ENCODE data around the gene RDH8. TPM values are rescaled to one million over a fixed set of nuclear protein-coding genes. Genes with fewer than 3 reads are reported as not detected.

Gene RDH8
- total and polyA plus RNA-seq, 2 of the 8 experiments (the other 6 are each of a cell fraction or from before 2014, with no cell fraction given): 0.38 TPM; not detected in 1

GRCh38 chr19:10008184-10008765 is 5.0 kb upstream of the RDH8 start (continued):
- no peak for TF ChIP-seq CTCF (IDR thresholded peaks at IDR 0.05; ENCODE audit: control extremely low read depth in 1 of 3, insufficient read depth in 1 of 3, low read depth in 1 of 3, low read length in 3 of 3)
- no peak for TF ChIP-seq E2F6 (IDR thresholded peaks at IDR 0.05)
- TF ChIP-seq BCL11A (IDR thresholded peaks at IDR 0.05; ENCODE audit: low read depth in 2 of 2, low read length in 2 of 2): no peak
- no peak for TF ChIP-seq POLR2A (IDR thresholded peaks at IDR 0.05; ENCODE audit: control extremely low read depth in 1 of 2, low read depth in 2 of 2, low read length in 2 of 2)
- TF ChIP-seq SUZ12 (IDR thresholded peaks at IDR 0.05; ENCODE audit: low read length): no peak
- no peak for TF ChIP-seq CBX8 (IDR thresholded peaks at IDR 0.05; ENCODE audit: borderline replicate concordance, low read depth, low read length)
- TF ChIP-seq TAF7 (optimal IDR thresholded peaks at IDR 0.05; ENCODE audit: borderline replicate concordance, low read depth, low read length): no peak
- no peak for TF ChIP-seq POU5F1 (IDR thresholded peaks at IDR 0.05; ENCODE audit: low read depth, low read length)
- TF ChIP-seq NANOG (IDR thresholded peaks at IDR 0.05; ENCODE audit: insufficient read depth, low read depth, low read length, poor library complexity, severe bottlenecking): no peak

Measured in H1 (cell line).